Pancreas (tissue), 10 donors: ENCODE results near the gene CEP41. TPM values are rescaled to one million over a fixed set of nuclear protein-coding genes. Genes with fewer than 3 reads are reported as not detected.

Source experiments
- ATAC-seq, 4 donors: fragments of 200-7000 bp; cut with Tn5 transposase; one replicate each; pipeline versions ENCODE4 v1.8.0 to v1.9.1; 2020; ENCODE audit warnings: mild to moderate bottlenecking in 4 of 4, moderate library complexity in 4 of 4
- DNase-seq, 6 donors: peaks; one replicate each; pipeline ENCODE4 v3.0.0-alpha.2; 2020
- FAIRE-seq: peaks from 2 replicates; lab custom pipeline; 2012; peaks lifted over from hg19 to GRCh38; lab: Jason Lieb, UNC
- H3K27ac ChIP-seq, 4 donors: fragments of 200-600 bp; sonication (generic); 1 replicate in 3 of 4; 2 replicates in 1 of 4; pipeline versions ENCODE4 v1.5.0 to v1.8.0; 2020
- H3K27me3 ChIP-seq, 4 donors: fragments of 200-600 bp; one replicate each; pipeline ENCODE4 v1.8.0; 2021
- H3K36me3 ChIP-seq, 3 donors: fragments of 200-600 bp; sonication (generic) in 1 of 3; one replicate each; pipeline versions ENCODE4 v1.5.0 to v1.8.0; 2020 to 2021
- H3K4me1 ChIP-seq, 3 donors: fragments of 200-600 bp; one replicate each; pipeline ENCODE4 v1.8.0; 2021
- H3K4me3 ChIP-seq, 4 donors: fragments of 200-600 bp; sonication (generic) in 2 of 4; one replicate each; pipeline versions ENCODE4 v1.5.0 to v1.8.0; 2020 to 2021
- H3K9me3 ChIP-seq, 4 donors: fragments of 200-600 bp; one replicate each; pipeline ENCODE4 v1.8.0; 2021
- CTCF ChIP-seq, 4 donors: fragments of 200-600 bp; sonication (generic) in 3 of 4; IDR thresholded peaks; one replicate each; pipeline versions ENCODE4 v1.5.0 to v1.8.0; 2021; ENCODE audit warnings: antibody characterized with exemption in 4 of 4
- WGBS, 2 donors: extraction: QIAGEN DNeasy Blood & Tissue Kit; methylation state at CpG; one replicate each; pipeline ENCODE4 v1.1.7; 2013; 5-methylcytosine and 5-hydroxymethylcytosine counted together
- intact Hi-C, 3 donors: fragments of 100-400 bp; cut with DNase I; formaldehyde crosslinking; loops; one replicate each; pipeline versions ENCODE4 v1.11.1 to v1.14.2; 2022
- polyA plus RNA-seq, 2 donors: library from polyadenylated mRNA; stranded (reverse); fragments of 200-250 nt; gene quantifications; one replicate each; pipeline ENCODE4 v1.2.3, GENCODE V29; 2013
- total RNA-seq, 6 donors: library from RNA; stranded (reverse); fragmentation: NEBNext Ultra II Directional in 4 of 6; extraction: Animal tissue kit (Norgen Biotek cat#: 25700) in 4 of 6; gene quantifications; one replicate each; pipeline versions ENCODE4 v1.2.1 to v1.2.4, GENCODE V29; 2021 to 2023
- donor health status: healthy with polysubstance abuse.
- donor health status: DM: no; HTN: no; CAD: no; lungs with moderate emphysema.
- donor health status: DM: no; HTN: no; CAD: no.
- donor health status: control.
- donor health status: control.
- donor health status: Bipolar disorder and iron deficiency.
- donor health status: DM: yes; HTN: yes; CAD: no.
- donor health status: DM: no; HTN: no; CAD: no.
- donor health status: DM: no; HTN: no; CAD: no.
- donor health status: DM: yes; HTN: yes; CAD: no.

The CEP41 gene
- total and polyA plus RNA-seq, 8 donors: 1.8 to 10.3 (median 4.5) TPM

GRCh38 chr7:130405003-130405402 is 35.8 kb downstream of the CEP41 start:
- no peak overlapping the region for H3K4me3 ChIP-seq
- no peaks in the 10 kb centered on the region for H3K9me3 ChIP-seq
- 84% methylated on average over 2 of the region's 2 CpGs for WGBS, 2 donors
- DNase-seq: no peak
- TF ChIP-seq CTCF (IDR thresholded peaks at IDR 0.05): no peak
- no peak for FAIRE-seq
- ATAC-seq: no peak
- no peak overlapping the region for H3K27ac ChIP-seq
- no peaks in the 10 kb centered on the region for H3K36me3 ChIP-seq
- intact Hi-C loops: no loop called here
- H3K27me3 ChIP-seq: no peaks in the 10 kb centered on the region
- H3K4me1 ChIP-seq: peaks cover 0 to 4% (median 0%) of the 10 kb centered on the region in 3 donors

- ATAC-seq (no peak), DNase-seq (no peak), FAIRE-seq (no peak)
- H3K27ac ChIP-seq: no peak overlapping the region
- intact Hi-C loops: no loop called here
- H3K27me3 ChIP-seq: no peaks in the 10 kb centered on the region
- H3K9me3 ChIP-seq: no peaks in the 10 kb centered on the region
- 87 to 97% methylated on average over 3 of the region's 3 CpGs for WGBS, 2 donors
- H3K4me1 ChIP-seq: no peaks in the 10 kb centered on the region
- no peak overlapping the region for H3K4me3 ChIP-seq
- no peaks in the 10 kb centered on the region for H3K36me3 ChIP-seq
- no peak for TF ChIP-seq CTCF (IDR thresholded peaks at IDR 0.05)
These were observed 39.2 kb downstream of the CEP41 start for GRCh38 chr7:130401578-130401977.

GRCh38 chr7:130401101-130401500 is 39.7 kb downstream of the CEP41 start:
- ATAC-seq: no peak
- Histone ChIP-seq H3K4me3 (no peak overlapping the region), H3K4me1 (no peaks in the 10 kb centered on the region), H3K9me3 (no peaks in the 10 kb centered on the region), H3K36me3 (no peaks in the 10 kb centered on the region), H3K27ac (no peak overlapping the region), H3K27me3 (no peaks in the 10 kb centered on the region)
- no peak for FAIRE-seq
- DNase-seq: no peak
- intact Hi-C loops: no loop called here
- 92 to 98% methylated on average over 1 of the region's 1 CpG for WGBS, 2 donors
- TF ChIP-seq CTCF (IDR thresholded peaks at IDR 0.05): no peak

- intact Hi-C loops: no loop called here
- WGBS, 2 donors: 87 to 94% methylated on average over 4 of the region's 4 CpGs
- H3K4me3 ChIP-seq: no peak overlapping the region
- H3K4me1 ChIP-seq: no peaks in the 10 kb centered on the region
- no peaks in the 10 kb centered on the region for H3K36me3 ChIP-seq
- ATAC-seq (peak in 2 of 4 donors; percentile 8 to 40), DNase-seq (no peak), FAIRE-seq (no peak)
- H3K27me3 ChIP-seq: no peaks in the 10 kb centered on the region
- no peak for TF ChIP-seq CTCF (IDR thresholded peaks at IDR 0.05)
- H3K9me3 ChIP-seq: no peaks in the 10 kb centered on the region
- peak overlapping the region in 1 of 4 donors; percentile 2 for H3K27ac ChIP-seq
These were observed 40.7 kb downstream of the CEP41 start for GRCh38 chr7:130400120-130400572.

GRCh38 chr7:130398526-130399090 is 42.2 kb downstream of the CEP41 start:
- FAIRE-seq (no peak), DNase-seq (no peak), ATAC-seq (no peak)
- no peaks in the 10 kb centered on the region for H3K36me3 ChIP-seq
- intact Hi-C loops: no loop called here
- TF ChIP-seq CTCF (IDR thresholded peaks at IDR 0.05): no peak
- H3K9me3 ChIP-seq: no peaks in the 10 kb centered on the region
- no peak overlapping the region for H3K4me3 ChIP-seq
- no peak overlapping the region for H3K27ac ChIP-seq
- H3K4me1 ChIP-seq: no peaks in the 10 kb centered on the region
- 86 to 90% methylated on average over 8 of the region's 8 CpGs for WGBS, 2 donors
- no peaks in the 10 kb centered on the region for H3K27me3 ChIP-seq
